ENCODE measurements around the gene TBL3.

Gene TBL3

GRCh38 chr16:2025878-2026460, 54.1 kb downstream of the TBL3 start:
- TF ChIP-seq FOXP2 (optimal IDR thresholded peaks at IDR 0.05; ENCODE audit: borderline replicate concordance, extremely low read depth, extremely low read length, insufficient read depth) = no peak
- TF ChIP-seq POLR2AphosphoS5 (IDR thresholded peaks at IDR 0.05; ENCODE audit: low read depth, low read length) = no peak
- TF ChIP-seq TAF1 (IDR thresholded peaks at IDR 0.05; ENCODE audit: borderline replicate concordance, insufficient read depth, low read length) = no peak
- TF ChIP-seq SIN3A (IDR thresholded peaks at IDR 0.05; ENCODE audit: borderline replicate concordance, insufficient read depth, low read length) = no peak
- no peak for TF ChIP-seq REST (IDR thresholded peaks at IDR 0.05; ENCODE audit: insufficient read depth in 1 of 2, low read depth in 2 of 2, low read length in 2 of 2)

- TF ChIP-seq TAF1 (IDR thresholded peaks at IDR 0.05; ENCODE audit: borderline replicate concordance, insufficient read depth, low read length) (no peak), FOXP2 (optimal IDR thresholded peaks at IDR 0.05; ENCODE audit: borderline replicate concordance, extremely low read depth, extremely low read length, insufficient read depth) (no peak), SIN3A (IDR thresholded peaks at IDR 0.05; ENCODE audit: borderline replicate concordance, insufficient read depth, low read length) (no peak), REST (IDR thresholded peaks at IDR 0.05; ENCODE audit: insufficient read depth in 1 of 2, low read depth in 2 of 2, low read length in 2 of 2) (no peak), POLR2AphosphoS5 (IDR thresholded peaks at IDR 0.05; ENCODE audit: low read depth, low read length) (no peak)
These were observed 54.7 kb downstream of the TBL3 start, which contains the start of gene NHERF2 for GRCh38 chr16:2026461-2027023. TSS of gene NHERF2 (plus strand) at chr16:2026902. CDS start at chr16:2027006, 104 bp downstream.

- TF ChIP-seq REST (IDR thresholded peaks at IDR 0.05; ENCODE audit: insufficient read depth in 1 of 2, low read depth in 2 of 2, low read length in 2 of 2) (0 out of 4 replicates have a peak, but pooled peaks of 1 of the 2 experiments have one; percentile 32), FOXP2 (optimal IDR thresholded peaks at IDR 0.05; ENCODE audit: borderline replicate concordance, extremely low read depth, extremely low read length, insufficient read depth) (no peak)
These were observed 55.5 kb downstream of the TBL3 start for GRCh38 chr16:2027024-2028010.

GRCh38 chr16:2028146-2028545, 56.3 kb downstream of the TBL3 start:
- TF ChIP-seq TAF1 (IDR thresholded peaks at IDR 0.05; ENCODE audit: borderline replicate concordance, insufficient read depth, low read length) (no peak), POLR2AphosphoS5 (IDR thresholded peaks at IDR 0.05; ENCODE audit: low read depth, low read length) (no peak), FOXP2 (optimal IDR thresholded peaks at IDR 0.05; ENCODE audit: borderline replicate concordance, extremely low read depth, extremely low read length, insufficient read depth) (no peak)

- TF ChIP-seq SIN3A (IDR thresholded peaks at IDR 0.05; ENCODE audit: borderline replicate concordance, insufficient read depth, low read length) (no peak), REST (IDR thresholded peaks at IDR 0.05; ENCODE audit: insufficient read depth in 1 of 2, low read depth in 2 of 2, low read length in 2 of 2) (no peak), FOXP2 (optimal IDR thresholded peaks at IDR 0.05; ENCODE audit: borderline replicate concordance, extremely low read depth, extremely low read length, insufficient read depth) (no peak), POLR2AphosphoS5 (IDR thresholded peaks at IDR 0.05; ENCODE audit: low read depth, low read length) (no peak), TAF1 (IDR thresholded peaks at IDR 0.05; ENCODE audit: borderline replicate concordance, insufficient read depth, low read length) (no peak)
These were observed 56.9 kb downstream of the TBL3 start for GRCh38 chr16:2028620-2029220.
